Inflammatory macrophage treated with lipopolysaccharide for 1 hour (primary cell): ENCODE data around the gene LMO7.

ENCODE experiments used
- DNase-seq, 2 donors: peaks; one replicate each; pipeline ENCODE4 v3.0.0-alpha.2; 2020 to 2022

LMO7 gene

DNA sequence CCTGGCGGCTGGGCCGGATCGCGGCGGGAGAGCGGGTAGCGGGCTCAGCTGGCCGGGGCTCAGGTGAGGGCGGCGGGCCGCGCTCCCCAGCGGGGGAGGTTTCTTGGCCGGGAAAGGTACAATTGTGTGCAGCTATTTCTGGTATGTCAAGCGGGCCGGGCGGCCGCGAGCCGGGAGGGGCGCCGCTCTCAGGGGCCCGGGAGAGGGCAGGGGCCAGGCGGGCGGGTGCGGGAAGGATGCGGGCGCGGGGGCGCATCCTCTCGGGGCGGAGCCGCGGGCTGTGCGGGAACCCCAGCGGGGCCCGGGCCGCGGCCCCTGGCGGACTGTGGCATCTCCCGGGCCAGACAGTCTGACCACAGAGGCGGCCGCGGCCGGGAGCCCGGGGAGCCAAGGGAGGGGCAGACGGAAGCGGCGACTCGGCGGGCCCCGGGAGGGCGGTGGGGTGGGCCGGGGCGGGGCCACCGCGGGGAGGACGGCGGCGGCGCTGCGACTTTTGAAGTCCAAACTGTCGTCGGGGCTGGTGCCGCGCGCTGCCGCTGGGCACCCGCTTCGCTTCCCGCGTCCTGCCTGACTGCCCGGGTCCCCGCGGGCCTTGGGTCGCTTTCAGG is at the start of gene LMO7:
Gene LMO7, plus strand, starts transcription at position 503 of the 608 bp plus-strand sequence. CDS start 328 bp downstream, outside the sequence.
- DNase-seq, result peak in 1 of 2 donors; percentile 18

DNA sequence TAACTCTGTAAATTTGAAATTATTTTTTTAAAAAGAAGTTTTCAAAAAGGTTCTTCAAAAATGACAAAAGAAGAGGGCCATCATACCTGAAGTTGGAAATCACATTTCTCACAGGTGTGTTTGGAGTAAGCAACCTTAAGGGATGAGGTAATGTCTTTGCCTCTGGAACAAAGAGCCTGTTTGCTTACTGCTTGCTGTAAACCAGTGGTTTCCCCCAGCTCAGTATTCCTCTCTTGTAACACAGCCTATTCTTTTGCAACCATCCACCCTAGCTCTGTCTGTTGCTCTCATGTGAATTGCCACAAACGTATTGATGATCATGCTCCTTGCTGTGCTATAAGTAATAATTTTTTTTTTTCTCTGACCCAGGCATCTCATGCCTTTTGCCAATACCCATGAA is 48.5 kb upstream of the LMO7 start:
- DNase-seq, result peak; percentile 60 to 71

DNA sequence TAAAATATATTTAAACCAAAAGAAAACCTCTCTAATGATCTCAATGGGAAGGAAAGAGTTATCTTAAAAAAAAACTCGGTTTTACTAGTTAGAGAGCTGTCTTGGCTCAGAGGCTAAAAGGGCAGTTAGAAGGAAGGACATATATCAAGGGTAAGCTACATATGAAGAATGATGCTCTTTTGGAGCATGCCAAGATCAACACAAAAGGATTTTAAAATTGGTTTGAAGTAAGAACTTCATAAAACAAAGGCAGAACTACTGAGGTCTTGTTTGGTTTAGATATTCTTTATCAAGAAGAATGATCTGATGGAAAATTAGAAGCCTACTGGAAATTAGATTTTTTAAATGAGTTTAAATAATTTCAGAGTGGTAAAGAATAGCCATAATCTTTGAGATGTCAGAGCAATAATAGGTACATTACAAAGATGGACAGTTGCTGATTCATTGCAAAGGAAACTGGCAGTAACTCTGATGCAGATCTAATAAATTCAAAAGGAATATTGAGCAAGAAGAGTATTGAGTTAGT is 39.4 kb upstream of the LMO7 start:
- no peak for DNase-seq

DNA sequence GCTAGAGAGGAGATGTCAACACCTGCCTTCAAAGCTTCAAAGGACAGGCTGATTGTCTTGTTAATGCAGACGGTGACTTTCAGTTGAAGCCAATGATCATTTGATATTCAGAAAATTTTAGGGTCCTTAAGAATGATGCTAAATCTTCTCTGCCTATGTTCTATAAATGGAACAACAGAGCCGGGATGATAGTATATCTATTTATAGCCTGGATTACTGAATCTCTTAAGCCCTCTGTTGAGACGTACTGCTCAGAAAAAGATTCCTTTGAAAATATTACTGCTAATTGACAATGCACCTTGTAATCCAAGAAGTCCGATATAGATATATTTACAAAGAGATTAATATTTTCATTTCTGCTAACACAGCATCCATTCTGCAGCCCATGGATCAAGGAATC is 35.8 kb upstream of the LMO7 start:
- no peak for DNase-seq

DNA sequence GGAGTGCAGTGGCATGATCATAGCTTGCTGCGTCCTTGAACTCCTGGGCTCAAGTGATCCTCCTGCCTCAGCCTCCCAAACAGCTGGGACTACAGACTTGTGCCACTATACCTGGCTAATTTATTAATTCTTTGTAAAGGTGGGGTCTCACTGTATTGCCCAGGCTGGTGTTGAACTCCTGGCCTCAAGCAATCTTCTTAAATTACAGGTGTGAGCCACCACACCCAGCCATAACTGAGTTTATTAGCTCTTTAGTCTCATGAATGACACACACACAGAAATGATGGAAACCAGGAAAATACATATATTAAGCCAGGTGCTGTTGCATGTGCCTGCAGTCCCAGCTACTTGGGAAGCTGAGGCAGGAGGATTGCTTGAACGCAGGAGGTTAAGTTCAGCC is 33.1 kb upstream of the LMO7 start:
- no peak for DNase-seq

DNA sequence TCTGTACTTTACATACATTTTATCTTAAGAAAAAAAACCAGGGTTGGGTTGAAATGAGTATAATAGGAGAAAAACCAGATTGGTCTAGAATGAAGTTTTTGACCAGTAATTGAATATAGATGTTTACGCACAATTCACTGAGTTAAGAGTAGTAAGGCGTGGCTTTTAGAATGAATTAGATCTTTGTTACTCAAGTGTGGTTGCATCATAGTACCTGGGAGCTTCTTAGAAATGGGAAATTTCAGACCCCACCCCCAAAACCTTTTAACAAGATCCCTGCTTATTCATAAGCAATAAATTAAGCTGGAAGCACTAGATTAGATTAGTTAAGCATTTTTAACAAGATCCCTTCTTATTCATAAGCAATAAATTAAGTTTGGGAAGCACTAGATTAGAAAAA is 28.7 kb upstream of the LMO7 start:
- DNase-seq, result no peak

DNA sequence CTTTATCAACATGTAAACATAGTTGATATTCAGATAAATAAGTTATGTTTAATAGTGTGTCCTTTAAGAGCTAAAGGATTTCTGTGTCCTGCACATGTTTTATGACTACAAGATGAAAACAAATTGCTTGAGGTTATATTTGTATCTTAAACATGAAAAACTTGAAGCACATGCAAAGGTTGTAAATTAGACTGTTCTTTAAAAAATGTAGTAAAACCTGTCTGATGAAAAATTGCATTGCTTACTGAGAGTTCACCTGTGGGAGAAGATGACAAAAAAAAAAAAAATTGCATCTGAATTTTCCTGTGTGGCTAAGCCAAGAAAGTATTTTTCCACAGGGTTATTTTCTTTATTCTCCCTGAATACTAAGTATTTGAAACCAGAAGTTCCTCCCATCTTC is 25.7 kb upstream of the LMO7 start:
- DNase-seq, result no peak

DNA sequence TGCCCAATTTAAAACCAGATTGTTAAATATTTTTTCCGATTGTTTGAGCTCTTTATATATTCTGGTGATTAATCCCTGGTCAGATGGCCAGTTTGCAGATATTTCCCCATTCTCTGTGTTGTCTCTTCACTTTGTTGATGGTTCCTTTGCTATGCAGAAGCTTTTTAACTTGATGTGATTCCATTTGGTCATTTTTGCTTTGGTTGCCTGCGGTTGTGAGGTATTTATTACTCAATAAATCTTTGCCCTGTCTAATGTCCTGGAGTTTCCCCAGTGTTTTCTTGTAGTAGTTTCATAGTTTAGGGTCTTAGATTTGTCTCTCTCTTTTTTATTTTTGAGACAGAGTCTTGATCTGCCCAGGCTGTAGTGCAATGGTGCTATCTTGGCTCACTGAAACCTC is 23.8 kb upstream of the LMO7 start:
- no peak for DNase-seq

DNA sequence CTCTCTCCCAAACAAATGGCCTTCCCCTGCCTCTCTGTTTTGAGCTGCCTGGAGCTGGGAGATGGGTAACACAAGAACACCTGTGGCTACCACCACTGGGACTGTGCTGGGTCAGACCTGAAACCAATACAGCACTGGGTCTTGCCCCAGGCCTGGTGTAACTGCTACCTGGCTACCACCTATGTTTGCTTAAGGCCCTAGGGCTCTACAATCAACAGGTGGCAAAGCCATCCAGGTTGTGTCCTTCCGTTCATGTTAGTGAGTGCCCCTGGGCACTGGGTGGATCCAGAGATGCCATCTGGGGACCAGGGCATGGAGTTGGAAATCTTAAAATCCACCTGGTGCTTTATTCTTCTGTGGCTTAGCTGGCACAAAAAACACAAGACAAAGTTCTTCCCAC is 18.9 kb upstream of the LMO7 start:
- DNase-seq, result no peak

DNA sequence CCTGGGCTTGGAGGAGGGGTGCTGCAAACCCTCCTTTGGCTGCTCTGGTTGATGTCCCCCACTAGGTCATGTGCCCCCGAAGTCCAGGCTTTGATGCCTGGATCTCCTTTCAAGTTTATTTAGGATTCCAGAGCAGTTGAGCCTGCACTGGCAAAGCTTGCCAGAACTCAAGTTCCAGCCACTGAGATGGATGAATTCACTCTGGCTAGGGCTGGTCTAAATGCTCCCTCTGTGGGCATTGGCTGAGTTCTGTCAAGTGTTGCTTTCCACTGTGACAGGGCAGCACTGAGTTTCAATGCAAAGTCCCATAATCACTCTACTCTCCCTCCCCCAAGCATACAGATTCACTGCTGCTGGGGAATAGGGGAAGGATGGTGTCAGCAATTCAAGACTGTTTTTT is 17.8 kb upstream of the LMO7 start:
- DNase-seq, result no peak

DNA sequence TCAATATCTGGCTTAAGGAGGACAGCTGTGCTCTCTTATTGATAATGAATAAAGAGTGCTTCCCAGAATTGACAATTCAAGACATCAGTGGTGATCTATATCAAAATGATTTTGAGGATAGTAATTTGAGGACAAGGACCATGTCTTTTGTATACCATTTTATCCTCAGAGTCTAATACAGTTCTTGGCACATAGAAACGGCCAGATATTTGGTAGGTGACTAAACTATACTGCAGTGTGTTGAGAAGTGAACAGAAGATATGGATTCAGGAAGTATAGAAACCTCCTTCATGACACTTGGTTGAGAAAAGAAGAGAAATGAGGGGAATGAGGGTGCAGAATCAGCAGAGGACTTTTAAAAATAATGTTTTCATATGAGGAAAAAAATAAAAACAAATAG is 16.1 kb upstream of the LMO7 start:
- DNase-seq, result no peak

DNA sequence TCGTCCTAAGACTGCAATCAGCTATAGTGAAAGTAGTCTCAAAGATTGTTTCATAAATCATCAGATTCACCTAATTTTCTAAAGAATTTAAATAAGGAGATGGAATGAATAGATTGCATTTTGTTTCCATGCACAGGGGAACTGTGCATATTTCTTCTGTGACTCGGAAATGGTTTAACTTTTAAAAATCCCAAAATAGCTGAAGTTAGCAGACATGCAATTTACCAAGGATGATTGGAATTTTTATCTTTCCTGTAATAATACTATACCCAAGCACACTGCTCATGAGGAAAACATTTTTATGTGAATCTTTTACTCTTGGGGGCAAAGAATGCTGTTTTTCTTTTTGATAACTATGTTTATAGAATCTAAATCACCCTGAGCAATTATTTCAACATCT is 15.0 kb upstream of the LMO7 start:
- no peak for DNase-seq

DNA sequence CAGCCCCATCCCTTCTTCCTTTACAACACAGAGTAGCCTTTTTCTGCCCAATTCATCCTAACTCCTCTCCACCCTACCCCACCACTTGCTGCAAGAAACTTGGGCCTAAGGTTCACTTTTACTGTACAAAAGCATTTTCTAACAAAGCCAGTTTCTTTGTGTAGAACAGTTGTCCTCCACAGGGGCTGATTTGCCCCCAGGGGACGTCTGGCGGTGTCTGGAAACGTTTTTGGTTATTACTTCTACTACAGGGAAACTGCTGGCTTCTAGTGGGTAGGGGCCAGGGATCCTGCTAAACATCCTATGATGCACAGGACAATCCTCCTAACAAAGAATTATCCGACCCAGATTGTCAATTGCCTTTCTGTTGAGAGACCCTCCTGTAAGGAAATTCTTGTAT is 7.3 kb upstream of the LMO7 start:
- no peak for DNase-seq

DNA sequence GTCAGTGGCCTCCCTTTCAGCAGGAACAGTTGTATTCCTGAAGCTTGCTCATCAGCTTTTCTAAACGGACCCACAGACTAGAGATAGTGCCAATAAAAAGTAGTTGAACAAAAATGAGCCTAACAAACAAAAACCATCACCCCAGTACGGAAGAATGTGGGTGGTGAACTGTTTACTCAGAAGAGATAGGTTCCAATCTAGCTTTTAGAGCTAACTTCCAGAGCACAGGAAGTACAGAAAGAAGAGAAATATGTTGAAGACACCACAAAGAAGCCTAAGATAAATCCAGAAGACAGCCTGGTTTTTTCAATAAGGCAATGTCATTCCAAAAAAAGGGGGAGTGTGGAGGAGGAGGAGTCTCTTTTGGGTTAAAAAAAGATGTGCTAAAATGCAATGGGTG is 2.8 kb upstream of the LMO7 start:
- no peak for DNase-seq

DNA sequence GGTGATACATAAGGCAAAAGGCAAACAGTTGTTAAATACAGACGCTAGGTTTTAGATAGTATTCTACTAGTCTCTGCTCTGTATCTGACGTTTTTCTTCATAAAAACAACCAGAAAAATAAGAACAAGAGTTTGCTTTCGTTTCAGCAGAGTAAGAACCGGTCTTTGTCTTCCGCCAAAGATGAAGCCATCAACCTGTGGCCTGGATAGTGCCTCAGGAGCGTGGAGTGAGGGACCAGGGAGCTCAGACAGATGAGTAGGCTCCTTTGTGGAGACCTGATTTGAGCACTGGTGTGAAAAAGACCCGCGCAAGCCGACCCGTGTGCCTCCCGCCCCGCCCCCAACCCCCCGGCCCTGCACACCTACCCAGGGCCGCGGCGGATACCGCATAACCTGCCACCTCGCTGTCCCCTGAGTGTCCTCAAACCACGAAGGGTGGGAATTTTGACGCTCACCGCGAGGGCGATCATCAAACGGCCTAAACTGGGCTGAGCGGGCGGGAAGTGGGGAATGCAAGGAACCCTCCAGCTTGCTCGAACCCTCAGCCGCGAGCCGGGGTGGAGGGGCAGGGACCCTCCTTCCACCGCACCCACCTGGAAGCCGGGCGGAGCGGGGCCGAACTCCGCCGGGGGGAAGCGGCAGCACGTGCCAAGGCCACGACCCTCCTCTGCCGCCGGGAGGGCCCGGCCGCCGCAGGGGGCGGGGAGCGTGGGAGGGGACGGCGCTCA is 866 bp upstream of the LMO7 start:
- DNase-seq, result no peak

DNA sequence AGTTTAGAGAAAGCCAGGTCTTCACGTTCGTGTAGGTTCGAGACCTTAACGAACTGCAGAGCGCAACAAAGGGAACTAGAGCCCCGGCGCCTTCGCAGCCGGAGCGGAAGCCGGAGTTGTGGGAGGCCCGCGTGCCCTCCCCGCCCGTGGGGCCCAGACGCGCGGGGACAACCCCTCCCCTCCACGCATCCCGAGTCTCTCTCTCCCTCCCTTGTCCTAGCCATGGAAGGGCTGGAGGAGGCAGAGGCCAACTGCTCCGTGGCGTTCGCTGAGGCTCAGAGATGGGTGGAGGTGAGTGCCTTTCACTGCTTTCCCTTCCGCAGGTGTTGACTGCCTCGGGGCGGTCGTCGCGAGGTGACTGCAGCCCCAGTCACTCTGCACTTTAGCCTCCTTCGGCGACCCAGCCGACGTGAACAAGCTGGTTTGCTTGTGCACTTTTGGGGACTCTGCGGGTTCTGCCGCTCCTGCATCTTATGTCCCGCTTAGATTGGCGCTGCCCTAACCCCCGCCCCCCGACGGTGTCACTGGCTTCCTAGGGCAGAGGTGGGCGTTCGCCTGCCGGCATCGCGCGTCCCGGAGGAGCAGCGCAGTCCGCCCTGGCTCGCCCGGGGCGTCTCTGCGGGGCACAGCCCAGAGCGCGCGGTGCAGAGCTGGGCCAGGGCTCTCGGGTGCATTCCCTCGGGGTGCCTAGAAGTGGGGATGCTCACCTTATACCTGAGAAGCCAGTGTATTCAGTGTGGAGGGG is 478 bp downstream of the LMO7 start:
- peak; percentile 16 to 29 for DNase-seq

DNA sequence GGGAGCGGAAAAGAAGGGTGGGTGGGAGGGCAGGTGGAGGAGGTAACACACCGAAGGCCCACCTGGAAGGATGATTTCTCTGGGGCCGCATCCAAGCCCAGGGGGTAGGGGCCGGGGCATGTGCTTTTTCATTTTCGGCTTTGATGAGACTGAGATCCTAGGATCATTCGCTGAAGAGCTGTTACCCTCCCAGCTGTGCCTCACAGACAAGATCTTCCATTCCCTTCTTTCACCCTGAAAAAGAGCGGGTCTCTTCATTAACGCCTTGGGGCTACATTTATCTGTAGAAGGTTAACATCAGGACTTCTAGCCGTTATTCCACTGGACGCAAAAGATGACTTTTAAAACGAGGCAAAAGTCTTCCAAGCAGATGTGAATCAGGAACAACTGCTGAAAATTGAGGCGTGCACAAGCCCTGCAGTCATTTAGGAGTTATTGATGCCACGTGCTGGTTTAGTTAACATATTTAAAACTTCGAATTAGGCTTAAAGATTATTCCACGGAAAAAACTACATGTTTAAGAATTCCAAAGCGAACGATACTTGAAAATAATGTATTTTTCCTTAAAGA is 1.1 kb downstream of the LMO7 start:
- no peak for DNase-seq

DNA sequence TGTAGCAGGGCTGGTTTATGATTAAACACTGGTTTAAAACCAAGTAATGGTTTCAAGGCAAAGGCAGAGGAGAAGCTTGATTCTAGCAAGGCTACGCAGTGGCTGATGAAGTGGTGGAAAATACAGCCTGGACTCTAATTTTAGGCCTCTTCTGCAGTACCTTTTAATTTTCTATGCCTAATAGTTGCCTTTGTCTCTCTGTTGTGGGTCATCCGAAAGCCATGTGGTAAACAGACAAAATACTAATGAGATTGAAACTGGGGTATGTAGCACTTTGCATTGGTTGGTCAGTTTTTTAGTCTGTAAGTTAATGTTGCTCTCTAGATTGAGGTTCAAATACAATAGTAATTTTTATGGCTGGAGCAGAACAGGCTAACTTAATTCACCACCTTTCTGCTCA is 3.3 kb downstream of the LMO7 start:
- DNase-seq, result no peak

DNA sequence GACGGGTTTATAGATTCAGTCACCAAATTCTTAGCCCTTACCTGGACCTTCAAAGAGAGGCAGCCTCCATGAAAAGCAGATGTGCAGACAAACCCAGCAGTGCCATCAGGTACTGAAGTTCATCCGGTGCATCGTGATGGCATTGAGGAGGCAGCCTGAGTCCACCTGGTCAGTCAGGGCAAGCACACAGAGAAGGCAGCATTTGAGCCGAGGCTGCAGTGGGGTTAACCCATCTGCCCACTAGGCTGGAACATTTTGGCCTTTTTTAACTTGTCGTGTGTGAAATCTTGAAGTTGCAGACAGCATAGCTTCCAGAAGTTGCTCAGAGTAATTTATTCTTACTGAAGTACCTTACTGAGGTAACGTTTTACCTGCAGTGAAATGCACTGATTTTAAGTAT is 4.9 kb downstream of the LMO7 start:
- DNase-seq, result no peak

DNA sequence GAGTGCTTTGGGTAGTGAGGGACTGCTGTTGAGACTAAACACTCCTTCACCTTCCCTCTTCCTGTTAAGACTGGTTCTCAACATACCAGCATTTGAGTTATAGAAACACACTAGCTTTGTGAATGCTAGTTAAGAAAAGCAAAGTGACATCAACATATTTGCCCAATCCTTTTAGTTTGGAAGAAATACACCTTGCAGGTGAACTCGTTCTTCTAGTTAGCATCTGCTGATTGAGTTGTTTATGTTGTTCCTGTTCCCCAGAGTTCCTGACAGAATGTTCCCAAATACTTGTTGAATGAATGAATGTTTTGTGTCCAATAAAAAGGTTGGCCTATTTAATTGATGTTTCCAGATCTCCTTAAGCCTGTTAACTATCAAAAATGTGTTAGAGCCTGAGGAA is 7.1 kb downstream of the LMO7 start:
- no peak for DNase-seq

DNA sequence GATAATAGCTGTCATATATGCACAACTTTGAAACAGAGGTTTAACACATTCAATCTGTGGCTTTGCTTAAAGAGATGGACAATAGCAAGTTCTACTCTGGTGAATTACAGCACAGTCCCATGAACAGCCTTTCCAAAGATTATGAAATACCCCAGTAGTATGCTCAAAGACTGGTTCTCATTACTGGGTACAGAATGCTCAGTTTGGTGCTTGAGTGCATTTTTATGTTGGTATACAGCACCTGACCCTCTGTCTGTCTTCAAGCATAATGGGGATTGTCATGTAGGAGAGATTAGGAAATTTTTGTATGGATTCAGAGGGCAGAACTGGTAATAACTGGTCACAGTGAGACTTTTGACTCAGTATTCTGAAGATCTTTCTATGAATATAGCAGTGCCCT is 7.6 kb downstream of the LMO7 start:
- no peak for DNase-seq

DNA sequence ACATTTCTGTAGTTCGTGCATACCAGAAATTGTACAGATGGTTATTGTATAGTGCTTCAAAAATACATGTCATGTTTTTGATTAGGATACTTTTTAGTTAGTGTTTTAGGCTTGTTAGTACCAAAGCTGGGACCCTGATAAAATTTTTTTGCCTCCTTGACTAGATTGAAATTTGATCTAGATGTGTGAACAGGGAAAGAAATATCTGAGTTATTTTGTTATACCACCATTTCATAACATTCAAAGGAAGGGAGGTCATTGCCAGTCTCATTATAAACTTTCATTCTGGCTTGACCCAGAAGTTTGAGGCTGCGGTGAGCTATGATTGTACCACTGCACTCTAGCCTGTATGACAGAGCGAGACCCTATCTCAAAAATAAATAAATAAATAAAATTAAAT is 9.0 kb downstream of the LMO7 start:
- no peak for DNase-seq

DNA sequence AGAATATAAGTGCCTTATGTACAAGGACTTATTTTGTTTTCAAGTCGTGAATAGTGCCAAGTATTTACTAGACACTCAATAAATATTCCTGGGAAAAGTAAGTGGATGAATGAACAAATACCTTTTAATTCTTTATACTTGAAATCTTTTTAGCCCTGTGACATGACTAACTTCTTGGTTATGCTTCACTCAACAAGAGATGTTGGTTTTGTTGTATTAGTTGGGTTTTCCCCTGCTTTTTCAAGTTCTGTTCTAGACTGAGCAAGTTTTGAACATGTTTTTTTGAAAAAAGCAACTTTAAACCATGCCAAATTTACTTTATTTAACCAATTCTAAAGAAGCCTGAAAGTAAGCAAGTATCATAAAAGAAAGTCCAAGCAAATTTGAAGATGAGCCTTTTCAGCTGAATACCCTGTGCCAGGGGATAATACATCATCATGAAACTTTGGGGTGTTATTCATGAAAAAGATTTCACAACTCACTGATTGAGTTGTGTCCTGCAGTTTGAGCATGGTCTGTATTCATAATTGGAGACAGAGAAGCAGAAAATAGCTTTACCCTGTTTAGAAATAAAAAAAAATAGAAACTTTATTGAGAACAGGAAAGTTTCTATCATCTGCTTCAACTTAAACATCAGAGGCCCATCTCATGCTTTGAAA is 11.1 kb downstream of the LMO7 start:
- DNase-seq, result no peak
